Effector memory CD4-positive, alpha-beta T cell (primary cell): ENCODE measurements around the gene ACKR1.

Experiments used
- DNase-seq, 3 donors: peaks; one replicate each; pipeline ENCODE4 v3.0.0-alpha.2; 2020
- H3K27ac ChIP-seq: 2 replicates; pipeline ENCODE4 v1.7.0; 2013; ENCODE audit warnings: mild to moderate bottlenecking, low read length, moderate library complexity; ENCODE audit not compliant: insufficient read depth, poor library complexity, severe bottlenecking
- H3K27me3 ChIP-seq: replicated peaks from 2 replicates; pipeline ENCODE4 v1.7.0; 2013; ENCODE audit warnings: mild to moderate bottlenecking, low read length; ENCODE audit not compliant: insufficient read depth, control insufficient read depth, poor library complexity, severe bottlenecking
- H3K36me3 ChIP-seq: 2 replicates; pipeline ENCODE4 v1.7.0; 2013; ENCODE audit warnings: mild to moderate bottlenecking, low read length, moderate library complexity; ENCODE audit not compliant: control insufficient read depth, insufficient read depth
- H3K4me1 ChIP-seq: 2 replicates; pipeline ENCODE4 v1.7.0; 2013; ENCODE audit warnings: low read length, mild to moderate bottlenecking; ENCODE audit not compliant: control insufficient read depth, insufficient read depth, poor library complexity, severe bottlenecking
- H3K4me3 ChIP-seq: 2 replicates; pipeline ENCODE4 v1.7.0; 2013; ENCODE audit warnings: low read length, low read depth, mild to moderate bottlenecking; ENCODE audit not compliant: insufficient read depth, poor library complexity, severe bottlenecking
- H3K9me3 ChIP-seq: 2 replicates; pipeline ENCODE4 v1.7.0; 2013; ENCODE audit warnings: mild to moderate bottlenecking, low read length, moderate library complexity; ENCODE audit not compliant: control insufficient read depth

ACKR1 gene

DNA sequence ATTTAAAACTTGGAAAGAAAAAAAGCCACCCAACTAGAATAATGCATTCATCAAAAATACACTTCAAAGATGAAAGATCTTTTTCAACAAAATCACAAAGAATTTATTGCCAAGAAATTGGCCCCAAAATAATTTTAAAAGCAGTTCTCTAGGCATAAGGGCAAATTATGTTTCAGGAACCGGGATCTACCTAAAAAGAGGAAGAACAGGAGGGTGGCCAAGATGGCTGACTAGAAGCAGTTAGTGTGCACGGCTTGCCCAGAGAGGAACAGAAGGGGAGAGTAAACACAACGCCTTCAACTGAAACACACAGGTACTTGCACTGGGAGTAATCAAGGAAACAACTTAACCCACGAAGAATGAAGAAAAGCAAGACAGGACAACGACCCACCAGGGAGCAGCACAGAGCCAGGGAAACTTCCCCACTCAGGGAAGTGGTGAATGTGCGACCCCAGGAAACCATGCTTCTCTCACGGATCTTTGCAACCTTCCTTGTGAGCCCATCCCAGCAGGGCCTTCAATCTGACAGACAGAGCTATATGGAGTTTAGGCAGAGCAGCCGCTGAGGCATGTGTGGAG, 46.1 kb downstream of the ACKR1 start:
- Histone ChIP-seq H3K4me1 (no peaks in the 10 kb centered on the region), H3K27me3 (no peaks in the 10 kb centered on the region), H3K9me3 (no peaks in the 10 kb centered on the region), H3K36me3 (no peaks in the 10 kb centered on the region), H3K4me3 (no peak overlapping the region), H3K27ac (no peak overlapping the region)
- no peak for DNase-seq
